ENCODE measurements around the gene ZNG1A.

GRCh38 chr9:216866-217265 is 38.0 kb upstream of the ZNG1A start:
- TF ChIP-seq, protein P1, sequence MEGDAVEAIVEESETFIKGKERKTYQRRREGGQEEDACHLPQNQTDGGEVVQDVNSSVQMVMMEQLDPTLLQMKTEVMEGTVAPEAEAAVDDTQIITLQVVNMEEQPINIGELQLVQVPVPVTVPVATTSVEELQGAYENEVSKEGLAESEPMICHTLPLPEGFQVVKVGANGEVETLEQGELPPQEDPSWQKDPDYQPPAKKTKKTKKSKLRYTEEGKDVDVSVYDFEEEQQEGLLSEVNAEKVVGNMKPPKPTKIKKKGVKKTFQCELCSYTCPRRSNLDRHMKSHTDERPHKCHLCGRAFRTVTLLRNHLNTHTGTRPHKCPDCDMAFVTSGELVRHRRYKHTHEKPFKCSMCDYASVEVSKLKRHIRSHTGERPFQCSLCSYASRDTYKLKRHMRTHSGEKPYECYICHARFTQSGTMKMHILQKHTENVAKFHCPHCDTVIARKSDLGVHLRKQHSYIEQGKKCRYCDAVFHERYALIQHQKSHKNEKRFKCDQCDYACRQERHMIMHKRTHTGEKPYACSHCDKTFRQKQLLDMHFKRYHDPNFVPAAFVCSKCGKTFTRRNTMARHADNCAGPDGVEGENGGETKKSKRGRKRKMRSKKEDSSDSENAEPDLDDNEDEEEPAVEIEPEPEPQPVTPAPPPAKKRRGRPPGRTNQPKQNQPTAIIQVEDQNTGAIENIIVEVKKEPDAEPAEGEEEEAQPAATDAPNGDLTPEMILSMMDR (conservative IDR thresholded peaks at IDR 0.05): no peak
- TF ChIP-seq EZH2 (IDR thresholded peaks at IDR 0.05; ENCODE audit: low read depth): no peak

Data from PC-9 (cell line).